Measurements from ENCODE around the gene HAGHL. TPM values are rescaled to one million over a fixed set of nuclear protein-coding genes. Genes with fewer than 3 reads are reported as not detected.
"Not testable (repeated sequence)": the region's sequence is repeated elsewhere in the genome, so short reads cannot be mapped to it uniquely, and the experiment has no call there.

The HAGHL gene
- total and polyA plus RNA-seq, 2 donors from 2014 or later: 7.5 to 18.0 TPM

- TF ChIP-seq CTCF (IDR thresholded peaks at IDR 0.05; ENCODE audit: borderline replicate concordance, extremely low read depth, insufficient read depth): no peak
- no peaks in the 10 kb centered on the region for H3K27me3 ChIP-seq (ENCODE audit: control insufficient read depth, insufficient read depth, low read length)
- no peak overlapping the region for H3K4me3 ChIP-seq (ENCODE audit: low read length in 3 of 3)
- H3K9ac ChIP-seq (ENCODE audit: low read length in 3 of 3): no peak overlapping the region
- no peak overlapping the region for H3K27ac ChIP-seq (ENCODE audit: low read depth in 2 of 2, low read length in 2 of 2)
- DNase-seq (peak in 1 of 5 donors; percentile 38), FAIRE-seq (no peak)
- H3K4me1 ChIP-seq (ENCODE audit: control insufficient read depth in 2 of 3, insufficient read depth in 2 of 3, low read depth in 1 of 3, low read length in 3 of 3): no peaks in the 10 kb centered on the region
- H3K36me3 ChIP-seq (ENCODE audit: control insufficient read depth in 2 of 3, insufficient read depth in 3 of 3, low read length in 3 of 3): no peaks in the 10 kb centered on the region
- intact Hi-C loops (cut with DNase I): no loop called here
- no peaks in the 10 kb centered on the region for H3K9me3 ChIP-seq (ENCODE audit: control insufficient read depth in 2 of 3, insufficient read depth in 1 of 3, low read length in 3 of 3)
Measured at GRCh38 chr16:751152-752006, 24.5 kb downstream of the HAGHL start.

- Histone ChIP-seq H3K9me3 (ENCODE audit: control insufficient read depth in 2 of 3, insufficient read depth in 1 of 3, low read length in 3 of 3) (no peaks in the 10 kb centered on the region), H3K9ac (ENCODE audit: low read length in 3 of 3) (no peak overlapping the region), H3K27me3 (ENCODE audit: control insufficient read depth, insufficient read depth, low read length) (no peaks in the 10 kb centered on the region), H3K27ac (ENCODE audit: low read depth in 2 of 2, low read length in 2 of 2) (no peak overlapping the region), H3K4me1 (ENCODE audit: control insufficient read depth in 2 of 3, insufficient read depth in 2 of 3, low read depth in 1 of 3, low read length in 3 of 3) (no peaks in the 10 kb centered on the region), H3K36me3 (ENCODE audit: control insufficient read depth in 2 of 3, insufficient read depth in 3 of 3, low read length in 3 of 3) (no peaks in the 10 kb centered on the region), H3K4me3 (ENCODE audit: low read length in 3 of 3) (no peak overlapping the region)
- no peak for FAIRE-seq
- TF ChIP-seq CTCF (IDR thresholded peaks at IDR 0.05; ENCODE audit: borderline replicate concordance, extremely low read depth, insufficient read depth): no peak
- intact Hi-C loops (cut with DNase I): no loop called here
- no peak for DNase-seq
Measured at GRCh38 chr16:752007-752312, 25.1 kb downstream of the HAGHL start.

GRCh38 chr16:754121-754607 is 27.3 kb downstream of the HAGHL start:
- not testable (repeated sequence) for H3K9me3 ChIP-seq (ENCODE audit: control insufficient read depth in 2 of 3, insufficient read depth in 1 of 3, low read length in 3 of 3)

GRCh38 chr16:754656-755055 is 27.8 kb downstream of the HAGHL start:
- DNase-seq (no peak), FAIRE-seq (no peak)
- no peaks in the 10 kb centered on the region for H3K27me3 ChIP-seq (ENCODE audit: control insufficient read depth, insufficient read depth, low read length)
- intact Hi-C loops (cut with DNase I): no loop called here
- H3K9ac ChIP-seq (ENCODE audit: low read length in 3 of 3): no peak overlapping the region
- no peak for TF ChIP-seq CTCF (IDR thresholded peaks at IDR 0.05; ENCODE audit: borderline replicate concordance, extremely low read depth, insufficient read depth)
- H3K36me3 ChIP-seq (ENCODE audit: control insufficient read depth in 2 of 3, insufficient read depth in 3 of 3, low read length in 3 of 3): no peaks in the 10 kb centered on the region
- no peaks in the 10 kb centered on the region for H3K9me3 ChIP-seq (ENCODE audit: control insufficient read depth in 2 of 3, insufficient read depth in 1 of 3, low read length in 3 of 3)
- no peaks in the 10 kb centered on the region for H3K4me1 ChIP-seq (ENCODE audit: control insufficient read depth in 2 of 3, insufficient read depth in 2 of 3, low read depth in 1 of 3, low read length in 3 of 3)
- no peak overlapping the region for H3K4me3 ChIP-seq (ENCODE audit: low read length in 3 of 3)
- no peak overlapping the region for H3K27ac ChIP-seq (ENCODE audit: low read depth in 2 of 2, low read length in 2 of 2)

More at GRCh38 chr16:754121-754607, 27.3 kb downstream of the HAGHL start:
- H3K27me3 ChIP-seq (ENCODE audit: control insufficient read depth, insufficient read depth, low read length); intact Hi-C loops (cut with DNase I); DNase-seq; H3K4me3 ChIP-seq (ENCODE audit: low read length in 3 of 3); H3K4me1 ChIP-seq (ENCODE audit: control insufficient read depth in 2 of 3, insufficient read depth in 2 of 3, low read depth in 1 of 3, low read length in 3 of 3); H3K27ac ChIP-seq (ENCODE audit: low read depth in 2 of 2, low read length in 2 of 2); H3K9ac ChIP-seq (ENCODE audit: low read length in 3 of 3); FAIRE-seq; H3K36me3 ChIP-seq (ENCODE audit: control insufficient read depth in 2 of 3, insufficient read depth in 3 of 3, low read length in 3 of 3): not testable (repeated sequence)
